C4-2B (cell line): ENCODE results near the gene B4GALT7.
"Not testable (repeated sequence)": the region's sequence is repeated elsewhere in the genome, so short reads cannot be mapped to it uniquely, and the experiment has no call there.

ENCODE experiments used
- H3K27ac ChIP-seq: fragments of 450-650 bp; 2 replicates; pipeline ENCODE4 v1.5.1; 2017
- ZFX ChIP-seq: fragments of 450-650 bp; IDR thresholded peaks from 2 replicates; pipeline ENCODE4 v1.6.1; 2017
- TF ChIP-seq, protein P1 (sequence below): fragments of 450-650 bp; conservative IDR thresholded peaks from 2 replicates; pipeline ENCODE4 v1.5.1; 2017; ENCODE audit warnings: mild to moderate bottlenecking

Gene B4GALT7

DNA sequence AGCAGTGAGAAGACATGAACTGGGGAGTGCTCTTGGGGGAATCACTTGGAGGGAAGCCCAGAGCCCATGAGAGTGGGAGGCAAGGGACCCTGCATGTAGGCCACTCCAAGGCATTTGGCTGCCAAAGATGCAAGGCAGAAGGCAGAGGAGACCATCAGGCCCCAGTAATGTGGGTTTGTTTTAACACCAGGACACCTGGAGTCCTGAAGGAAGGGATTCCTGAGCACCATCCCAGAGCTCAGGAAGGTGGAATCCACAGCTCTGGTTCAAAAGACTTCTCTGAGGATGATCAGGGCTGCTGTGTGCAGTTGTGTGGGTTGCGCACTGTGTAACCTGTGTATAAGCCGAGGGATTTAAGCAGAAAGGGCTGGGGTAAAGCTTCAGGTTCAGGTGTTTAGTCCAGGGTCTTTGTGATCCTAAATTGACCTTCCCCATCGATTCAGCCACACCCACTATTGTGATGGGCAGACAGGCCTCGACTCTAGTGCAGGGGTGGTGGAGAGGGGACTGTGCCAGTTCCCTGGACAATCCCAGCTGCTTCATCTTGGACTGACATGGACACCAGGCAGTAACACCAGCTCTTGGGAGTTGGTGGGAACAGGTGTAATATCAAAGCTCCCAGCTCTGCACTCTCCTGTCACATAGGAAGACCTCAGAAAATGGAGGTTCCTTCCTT lies 11.0 kb downstream of the B4GALT7 start:
- no peak for TF ChIP-seq ZFX
- TF ChIP-seq, protein P1, sequence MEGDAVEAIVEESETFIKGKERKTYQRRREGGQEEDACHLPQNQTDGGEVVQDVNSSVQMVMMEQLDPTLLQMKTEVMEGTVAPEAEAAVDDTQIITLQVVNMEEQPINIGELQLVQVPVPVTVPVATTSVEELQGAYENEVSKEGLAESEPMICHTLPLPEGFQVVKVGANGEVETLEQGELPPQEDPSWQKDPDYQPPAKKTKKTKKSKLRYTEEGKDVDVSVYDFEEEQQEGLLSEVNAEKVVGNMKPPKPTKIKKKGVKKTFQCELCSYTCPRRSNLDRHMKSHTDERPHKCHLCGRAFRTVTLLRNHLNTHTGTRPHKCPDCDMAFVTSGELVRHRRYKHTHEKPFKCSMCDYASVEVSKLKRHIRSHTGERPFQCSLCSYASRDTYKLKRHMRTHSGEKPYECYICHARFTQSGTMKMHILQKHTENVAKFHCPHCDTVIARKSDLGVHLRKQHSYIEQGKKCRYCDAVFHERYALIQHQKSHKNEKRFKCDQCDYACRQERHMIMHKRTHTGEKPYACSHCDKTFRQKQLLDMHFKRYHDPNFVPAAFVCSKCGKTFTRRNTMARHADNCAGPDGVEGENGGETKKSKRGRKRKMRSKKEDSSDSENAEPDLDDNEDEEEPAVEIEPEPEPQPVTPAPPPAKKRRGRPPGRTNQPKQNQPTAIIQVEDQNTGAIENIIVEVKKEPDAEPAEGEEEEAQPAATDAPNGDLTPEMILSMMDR: no peak
- H3K27ac ChIP-seq: no peak overlapping the region

- H3K27ac ChIP-seq: no peak overlapping the region
- TF ChIP-seq ZFX: no peak
- TF ChIP-seq, protein P1: no peak
Observed at GRCh38 chr5:177611446-177612214, 11.7 kb downstream of the B4GALT7 start.

- no peak for TF ChIP-seq ZFX
- TF ChIP-seq, protein P1: no peak
- H3K27ac ChIP-seq: no peak overlapping the region
Observed at GRCh38 chr5:177612215-177612673, 12.3 kb downstream of the B4GALT7 start.

- TF ChIP-seq ZFX: no peak
- TF ChIP-seq, protein P1: no peak
- H3K27ac ChIP-seq: no peak overlapping the region
Observed at GRCh38 chr5:177620560-177620959, 20.6 kb downstream of the B4GALT7 start.

- H3K27ac ChIP-seq: not testable (repeated sequence)
Observed at GRCh38 chr5:177624172-177624571, 24.2 kb downstream of the B4GALT7 start.

DNA sequence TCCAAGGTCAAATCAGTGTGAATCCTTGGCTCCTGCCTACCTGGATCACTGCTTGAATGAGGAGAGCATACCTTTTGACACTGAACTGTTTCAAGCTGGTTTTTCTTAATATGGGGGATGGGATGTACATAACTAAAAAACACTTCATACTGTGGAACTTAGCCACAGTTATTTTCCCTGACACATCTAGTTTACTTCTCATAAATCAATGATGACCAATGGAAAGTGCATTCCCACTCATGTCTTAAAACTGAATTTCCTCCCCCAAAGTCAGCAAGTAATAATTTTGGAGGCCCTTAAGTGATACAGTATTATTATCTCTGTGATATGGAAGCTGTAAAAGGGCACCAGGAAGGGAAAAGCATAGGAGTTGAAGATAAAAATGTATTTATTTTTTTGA lies 30.3 kb downstream of the B4GALT7 start:
- not testable (repeated sequence) for H3K27ac ChIP-seq

- not testable (repeated sequence) for H3K27ac ChIP-seq
Observed at GRCh38 chr5:177634912-177635311, 35.0 kb downstream of the B4GALT7 start.

- not testable (repeated sequence) for H3K27ac ChIP-seq
Observed at GRCh38 chr5:177645462-177645861, 45.5 kb downstream of the B4GALT7 start.

- H3K27ac ChIP-seq: not testable (repeated sequence)
Observed at GRCh38 chr5:177651235-177651634, 51.3 kb downstream of the B4GALT7 start.

DNA sequence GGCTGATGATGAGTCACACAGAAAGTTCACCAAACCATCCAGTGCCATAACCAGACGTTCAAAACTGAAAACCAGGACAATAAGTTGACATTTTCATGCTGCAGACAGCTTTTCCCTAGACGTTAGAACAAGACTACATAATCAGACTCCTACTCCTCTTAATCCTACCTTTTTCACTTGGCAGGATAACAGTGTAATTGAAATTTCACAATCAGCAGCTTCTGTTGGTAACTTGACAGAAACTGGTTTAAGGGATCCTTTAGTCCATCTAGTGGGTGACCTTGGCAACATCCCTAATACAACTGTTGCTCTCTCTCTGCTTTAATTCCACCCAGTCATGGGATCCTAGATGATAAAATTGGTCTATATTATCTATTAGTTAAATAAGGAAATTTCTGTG lies 57.9 kb downstream of the B4GALT7 start:
- H3K27ac ChIP-seq: not testable (repeated sequence)

DNA sequence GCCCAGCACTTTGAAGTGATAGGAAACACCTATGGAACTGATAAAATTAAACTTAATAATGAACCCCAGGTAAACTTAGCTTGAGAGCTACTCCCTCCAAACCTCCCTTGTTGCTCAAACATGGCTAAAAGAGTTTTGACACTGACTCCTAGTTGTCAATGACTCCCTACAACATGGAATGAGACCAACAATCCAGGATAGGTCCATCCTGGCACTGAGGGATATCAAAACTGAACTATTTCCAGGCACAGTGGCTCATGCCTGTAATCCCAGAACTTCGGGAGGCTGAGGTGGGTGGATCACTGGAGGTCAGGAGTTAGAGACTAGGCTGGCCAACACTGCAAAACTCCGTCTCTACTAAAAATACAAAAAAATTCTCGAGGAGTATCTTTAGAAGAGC lies 58.6 kb downstream of the B4GALT7 start:
- not testable (repeated sequence) for H3K27ac ChIP-seq
